Hepatocyte (in vitro differentiated cells): ENCODE results near the gene BRI3.
"Not testable (repeated sequence)": the region's sequence is repeated elsewhere in the genome, so short reads cannot be mapped to it uniquely, and the experiment has no call there.

Experiments used
- CTCF ChIP-seq: fragments of 200-600 bp; sonication (generic); IDR thresholded peaks from 2 replicates; pipeline ENCODE4 v1.5.1; 2016; ENCODE audit warnings: antibody characterized with exemption, mild to moderate bottlenecking; ENCODE audit not compliant: poor library complexity
- EZH2 ChIP-seq: fragments of 200-600 bp; sonication (generic); IDR thresholded peaks from 2 replicates; pipeline ENCODE4 v1.6.1; 2016; ENCODE audit warnings: antibody characterized with exemption, mild to moderate bottlenecking, borderline replicate concordance
- EZH2phosphoT487 ChIP-seq: fragments of 200-600 bp; sonication (generic); IDR thresholded peaks from one replicate; pipeline ENCODE4 v1.6.1; 2018; ENCODE audit warnings: antibody characterized with exemption, mild to moderate bottlenecking, low read depth, moderate library complexity; ENCODE audit not compliant: unreplicated experiment, severe bottlenecking

GRCh38 chr7:98315994-98316527, 34.6 kb downstream of the BRI3 start:
- TF ChIP-seq EZH2phosphoT487, CTCF, EZH2: not testable (repeated sequence)
